22Rv1 (cell line): ENCODE data around the gene NFATC4.

Experiments
- ZFX ChIP-seq: fragments of 450-650 bp; IDR thresholded peaks from 2 replicates; pipeline ENCODE4 v1.6.1; 2017; ENCODE audit warnings: antibody characterized with exemption, borderline replicate concordance
- TF ChIP-seq, protein P1 (sequence below): fragments of 450-650 bp; IDR thresholded peaks from 2 replicates; pipeline ENCODE4 v1.5.1; 2017; ENCODE audit warnings: mild to moderate bottlenecking

DNA sequence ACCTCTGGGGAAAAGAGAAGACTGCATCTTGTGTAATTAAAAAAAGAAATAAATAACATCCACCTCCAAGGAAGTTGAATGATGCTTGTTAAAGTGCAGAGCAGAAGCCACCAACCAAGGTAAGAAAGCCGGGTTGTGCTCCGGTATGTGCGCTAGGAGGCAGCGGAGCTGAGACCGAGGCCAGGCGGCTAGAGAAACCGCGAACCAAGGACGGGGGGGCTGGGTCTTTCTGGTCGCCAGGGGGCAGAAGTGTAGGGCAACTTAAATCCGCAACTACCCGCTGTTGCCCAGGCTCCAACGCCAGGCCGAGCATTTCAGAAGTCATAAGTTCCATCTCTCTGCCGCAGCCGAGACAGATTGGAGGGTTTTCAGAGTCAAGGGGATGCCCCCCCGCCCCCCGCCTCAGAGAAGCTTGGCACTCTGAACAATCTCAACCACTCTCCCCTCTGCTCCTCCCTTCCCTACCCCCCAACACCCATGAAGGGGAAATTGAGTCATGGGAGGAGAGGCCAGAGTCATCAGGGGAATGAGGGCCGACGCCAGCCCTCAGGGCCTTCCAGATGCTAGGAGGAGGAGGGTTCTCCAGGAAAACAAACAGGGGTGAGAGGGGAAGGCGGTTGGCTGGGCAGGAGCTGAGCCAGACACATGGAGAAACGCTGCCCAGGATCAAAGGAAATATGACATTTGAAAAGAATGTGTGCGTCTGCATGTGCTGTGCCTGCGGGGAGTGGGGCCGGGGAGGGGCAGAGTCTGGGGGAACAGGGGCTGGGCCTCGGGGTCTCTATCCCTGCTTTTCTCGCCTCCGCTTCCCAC lies 2.2 kb upstream of the NFATC4 start:
- TF ChIP-seq, protein P1, sequence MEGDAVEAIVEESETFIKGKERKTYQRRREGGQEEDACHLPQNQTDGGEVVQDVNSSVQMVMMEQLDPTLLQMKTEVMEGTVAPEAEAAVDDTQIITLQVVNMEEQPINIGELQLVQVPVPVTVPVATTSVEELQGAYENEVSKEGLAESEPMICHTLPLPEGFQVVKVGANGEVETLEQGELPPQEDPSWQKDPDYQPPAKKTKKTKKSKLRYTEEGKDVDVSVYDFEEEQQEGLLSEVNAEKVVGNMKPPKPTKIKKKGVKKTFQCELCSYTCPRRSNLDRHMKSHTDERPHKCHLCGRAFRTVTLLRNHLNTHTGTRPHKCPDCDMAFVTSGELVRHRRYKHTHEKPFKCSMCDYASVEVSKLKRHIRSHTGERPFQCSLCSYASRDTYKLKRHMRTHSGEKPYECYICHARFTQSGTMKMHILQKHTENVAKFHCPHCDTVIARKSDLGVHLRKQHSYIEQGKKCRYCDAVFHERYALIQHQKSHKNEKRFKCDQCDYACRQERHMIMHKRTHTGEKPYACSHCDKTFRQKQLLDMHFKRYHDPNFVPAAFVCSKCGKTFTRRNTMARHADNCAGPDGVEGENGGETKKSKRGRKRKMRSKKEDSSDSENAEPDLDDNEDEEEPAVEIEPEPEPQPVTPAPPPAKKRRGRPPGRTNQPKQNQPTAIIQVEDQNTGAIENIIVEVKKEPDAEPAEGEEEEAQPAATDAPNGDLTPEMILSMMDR: peak; percentile 91
- no peak for TF ChIP-seq ZFX
